ENCODE results near the gene LIPM.

DNA sequence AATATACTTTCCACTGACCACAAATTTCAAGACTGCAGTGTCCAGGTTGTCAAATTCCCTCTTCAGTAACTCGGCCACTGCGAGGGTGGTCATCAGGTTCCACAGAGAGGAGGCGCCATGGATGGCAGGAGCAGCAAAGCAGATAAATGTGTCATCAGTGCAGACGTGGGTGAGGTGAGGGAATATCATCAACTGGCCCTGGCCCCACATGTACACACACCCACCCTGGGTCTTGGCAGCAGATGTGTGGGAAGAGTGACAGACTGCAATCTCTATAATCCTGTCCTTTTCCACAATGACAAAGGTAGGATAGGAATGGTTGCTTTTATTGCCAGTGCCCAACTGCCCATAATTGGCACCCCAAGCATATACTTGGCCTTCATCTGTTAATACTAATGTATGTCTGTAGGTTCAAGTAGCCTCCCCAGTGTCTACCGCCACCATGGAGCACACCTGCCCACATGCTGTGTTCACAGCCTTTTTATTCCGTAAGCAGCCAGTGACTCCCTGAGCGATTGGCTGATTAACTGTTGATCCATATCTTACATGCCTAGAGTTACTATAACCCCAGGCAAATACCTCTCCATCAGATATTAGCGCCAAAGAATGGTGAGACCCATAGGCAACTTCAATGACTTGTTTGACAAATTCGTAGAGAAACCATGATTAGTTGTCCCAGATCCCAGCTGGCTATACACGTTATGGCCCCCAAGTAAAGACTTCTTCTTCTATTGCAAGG, 16.3 kb upstream of the LIPM start:
- TF ChIP-seq TARDBP (IDR thresholded peaks at IDR 0.05) (no peak), L3MBTL2 (conservative IDR thresholded peaks at IDR 0.05) (no peak), BHLHE40 (IDR thresholded peaks at IDR 0.05; ENCODE audit: borderline replicate concordance) (no peak), CTBP1 (IDR thresholded peaks at IDR 0.05; ENCODE audit: borderline replicate concordance) (no peak), LEF1 (IDR thresholded peaks at IDR 0.05; ENCODE audit: borderline replicate concordance) (no peak), SP1 (IDR thresholded peaks at IDR 0.05) (no peak), NFRKB (IDR thresholded peaks at IDR 0.05) (no peak), FOXA1 (IDR thresholded peaks at IDR 0.05) (no peak)

All from HEK293T (cell line).